Activated CD4-positive, alpha-beta T cell treated with anti-CD3 and anti-CD28 coated beads, Interleukin-2, amount 50 U/mL, for 4 hours (primary cell): ENCODE data around the gene GLYAT.

Source experiments
- DNase-seq, 2 experiments: peaks; one replicate each; pipeline ENCODE4 v3.0.0-alpha.2; 2020

GLYAT gene

DNA sequence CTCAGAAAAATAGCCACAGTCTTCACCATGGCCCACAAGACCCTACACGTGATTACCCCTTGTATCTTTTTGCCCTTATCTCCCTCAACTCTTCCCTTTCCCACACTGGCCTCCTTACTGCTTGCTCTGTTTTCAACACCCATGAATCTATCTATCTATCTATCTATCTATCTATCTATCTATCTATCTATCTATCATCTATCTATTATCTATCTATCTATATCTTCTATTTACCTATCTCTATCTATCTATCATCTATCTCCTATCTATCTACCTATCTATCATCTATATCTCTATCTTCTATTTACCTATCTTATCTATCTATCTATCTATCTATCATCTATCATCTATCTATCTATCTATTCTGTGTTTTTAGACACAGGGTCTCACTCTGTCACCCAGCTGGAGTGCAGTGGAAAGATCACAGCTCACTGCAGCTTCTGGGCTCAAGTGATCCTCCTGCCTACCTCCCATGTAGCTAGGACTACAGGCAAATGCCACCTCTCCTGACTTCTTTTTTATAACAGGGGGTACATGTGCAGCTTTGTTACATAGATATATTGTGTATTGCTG, 55.1 kb downstream of the GLYAT start:
- no peak for DNase-seq

DNA sequence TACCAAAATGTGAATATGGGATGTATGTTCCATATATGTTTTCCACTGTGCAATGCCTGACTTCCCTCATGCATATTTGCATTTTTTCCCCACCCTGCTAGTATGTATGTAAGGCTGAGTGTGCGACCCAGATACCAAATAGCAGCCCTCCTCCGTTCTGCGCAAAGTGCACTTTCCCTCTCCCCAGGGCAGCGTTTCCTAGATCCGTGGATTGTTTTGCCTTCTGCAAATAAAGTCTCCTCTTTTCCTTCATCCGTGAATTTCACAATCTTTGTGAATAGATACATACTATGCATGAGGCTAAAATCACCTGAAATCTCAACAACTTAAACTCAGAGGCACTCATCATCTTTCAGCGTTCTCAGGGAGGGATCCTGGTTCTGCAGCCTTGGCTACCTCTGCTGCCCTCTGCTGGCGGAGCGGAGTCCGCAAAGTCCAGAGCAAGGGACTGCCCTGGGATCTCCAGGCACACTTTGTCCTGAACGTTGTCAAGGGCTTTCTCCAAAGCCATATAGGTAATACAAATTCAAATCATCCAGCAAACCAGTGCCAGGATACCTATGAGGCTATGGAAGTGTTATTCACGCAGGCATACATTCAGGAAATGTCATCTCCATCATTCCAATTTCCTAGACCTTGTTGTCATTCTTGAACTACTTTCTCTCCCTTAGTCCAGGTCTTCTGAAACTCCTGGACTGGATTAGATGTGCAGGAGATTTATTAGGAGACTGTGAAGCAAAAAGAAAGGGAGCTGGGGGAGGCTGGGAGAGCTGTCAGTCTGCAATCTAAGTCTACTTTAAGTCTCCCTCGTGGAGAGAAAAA, 56.2 kb downstream of the GLYAT start:
- peak; percentile 74 to 76 for DNase-seq

- no peak for DNase-seq
These were observed 57.1 kb downstream of the GLYAT start for GRCh38 chr11:58674609-58675008.

DNA sequence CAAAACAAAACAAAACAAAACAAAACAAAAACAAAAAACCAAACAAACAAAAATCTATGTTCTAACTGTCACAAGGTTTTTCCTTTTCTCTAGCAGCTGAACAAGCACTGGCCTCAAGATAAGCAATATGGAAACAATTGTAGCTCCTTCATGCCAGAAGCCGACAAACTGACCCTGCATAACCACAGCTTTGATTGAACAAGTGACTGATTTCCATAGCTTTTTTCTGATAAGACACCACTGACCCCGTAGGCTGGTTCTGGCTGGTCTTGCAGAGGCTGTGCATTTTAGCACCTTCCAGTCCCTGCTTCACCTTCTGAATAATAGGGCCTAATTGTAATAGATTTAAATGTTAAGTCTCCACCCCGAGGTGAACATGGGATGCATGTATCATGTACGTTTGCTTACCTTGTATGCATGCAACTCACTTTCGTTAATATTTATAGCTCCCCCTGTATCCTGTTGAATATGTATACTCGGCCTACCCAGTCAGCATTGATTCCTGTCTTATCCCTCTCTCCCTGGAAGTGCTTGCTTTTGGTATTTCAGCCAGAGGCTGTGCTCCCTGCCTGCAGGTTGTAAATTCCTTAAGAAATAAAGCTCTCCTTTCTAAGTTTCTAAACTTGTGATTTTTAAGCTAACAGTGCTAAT, 59.6 kb downstream of the GLYAT start:
- no peak for DNase-seq

DNA sequence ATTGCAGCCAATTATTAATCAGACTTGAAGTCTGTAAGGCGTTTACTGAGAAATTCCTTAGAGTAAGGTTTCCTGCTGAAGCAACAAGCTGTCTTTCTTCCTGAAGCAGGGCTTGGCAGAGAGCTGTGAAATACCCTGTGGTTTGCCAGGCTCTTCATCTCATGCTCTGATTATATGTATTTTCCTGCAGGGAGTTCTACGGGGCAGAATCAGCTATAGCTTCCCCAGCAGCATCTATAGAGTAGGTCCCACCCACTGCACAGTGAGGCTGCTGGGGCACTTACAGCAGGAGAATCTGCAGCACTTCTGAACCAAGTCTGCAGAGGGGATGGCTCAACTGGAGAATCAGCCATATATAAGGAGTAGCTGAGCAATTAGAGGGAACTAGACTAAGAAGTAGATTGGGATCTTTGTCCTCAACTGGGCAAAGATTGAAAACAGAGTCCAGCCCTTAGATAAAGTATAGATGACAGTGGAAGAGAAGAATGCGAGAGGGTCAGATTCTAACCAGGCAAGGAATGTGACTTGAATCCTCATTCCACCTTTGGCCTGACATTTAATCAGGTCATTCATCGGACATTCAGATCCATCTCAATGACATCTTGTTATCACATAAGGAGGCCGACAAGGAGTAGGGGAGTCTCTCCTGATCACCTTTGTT, 71.7 kb downstream of the GLYAT start:
- DNase-seq, result no peak

- no peak for DNase-seq
These were observed 72.3 kb downstream of the GLYAT start for GRCh38 chr11:58659404-58659803.
